T follicular helper cell (primary cell): ENCODE data around the gene ITGB2.
"Not testable (repeated sequence)": the region's sequence is repeated elsewhere in the genome, so short reads cannot be mapped to it uniquely, and the experiment has no call there.

Source experiments
- DNase-seq: peaks from one replicate; pipeline ENCODE4 v3.0.0-alpha.2; 2020; ENCODE audit warnings: low read depth

The ITGB2 gene

DNA sequence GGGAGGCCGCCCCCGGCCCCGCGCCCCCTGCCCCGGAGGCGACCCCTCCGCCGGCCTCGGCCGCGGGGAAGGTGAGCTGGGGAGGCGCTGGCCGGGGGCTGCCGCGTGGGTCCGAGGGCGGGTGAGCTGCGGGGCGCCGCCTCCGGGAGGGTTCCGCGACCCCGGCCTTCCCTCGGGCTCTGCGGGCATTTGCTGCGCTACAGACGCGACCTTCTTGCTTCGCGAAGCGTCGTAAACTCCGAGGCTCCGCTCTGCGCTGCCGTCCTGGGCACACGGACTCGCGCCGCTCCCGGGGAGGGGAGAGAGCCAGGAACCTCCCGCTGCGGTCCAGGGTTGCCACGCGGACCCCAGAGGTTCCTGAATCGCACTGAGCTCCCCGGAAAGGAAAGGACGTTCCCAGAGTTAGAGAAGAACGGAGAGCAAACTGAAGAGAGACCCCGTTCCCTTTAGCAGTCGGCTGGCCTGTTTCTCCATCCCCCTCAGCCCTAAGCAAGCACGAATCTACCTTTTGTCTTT, 19.5 kb upstream of the ITGB2 start:
- DNase-seq: no peak

- DNase-seq: peak; percentile 66
These were observed 18.9 kb upstream of the ITGB2 start, which contains the start of gene SLX9 for GRCh38 chr21:44939532-44940115. TSS of gene SLX9 (plus strand) at chr21:44940029. CDS start at chr21:44940058, 29 bp downstream.

GRCh38 chr21:44938772-44939531, 18.3 kb upstream of the ITGB2 start:
- no peak for DNase-seq

- no peak for DNase-seq
These were observed 14.8 kb upstream of the ITGB2 start for GRCh38 chr21:44935533-44935927.

DNA sequence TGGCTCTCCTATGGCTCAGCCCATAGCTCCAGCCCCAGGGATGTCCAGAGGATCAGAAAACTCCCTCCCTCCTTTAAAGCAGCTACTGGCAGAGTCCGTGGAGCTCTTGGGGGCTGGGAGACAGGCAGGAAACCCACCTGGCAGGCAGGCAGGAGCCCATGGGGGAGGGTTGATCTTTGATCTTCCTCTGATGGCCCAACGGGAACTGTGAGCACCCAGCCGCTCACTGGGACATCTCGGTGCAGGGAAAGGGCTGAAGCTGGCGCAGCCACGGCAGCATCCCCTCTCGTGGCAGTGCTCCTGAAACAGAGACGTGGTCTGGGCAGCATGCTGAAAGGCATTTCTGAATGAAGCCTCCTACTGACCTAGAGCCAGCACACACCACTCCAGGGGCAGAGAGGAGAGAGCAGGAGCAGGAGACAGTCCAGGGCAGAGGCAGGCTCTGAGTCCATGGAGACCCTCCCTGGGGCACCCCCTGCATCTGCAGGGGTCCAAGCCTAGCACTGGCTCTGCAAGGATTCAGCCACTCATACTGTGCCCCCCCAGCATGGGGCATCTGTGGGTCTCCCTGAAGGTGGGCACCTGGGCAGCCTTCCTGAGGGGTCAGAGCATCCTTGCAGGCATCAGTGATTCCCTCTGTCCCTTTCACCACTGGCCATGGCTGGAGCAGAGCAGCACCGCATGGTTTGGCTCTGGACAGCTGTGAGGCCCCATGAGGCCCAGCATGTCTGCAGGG, 14.3 kb upstream of the ITGB2 start:
- DNase-seq: no peak

DNA sequence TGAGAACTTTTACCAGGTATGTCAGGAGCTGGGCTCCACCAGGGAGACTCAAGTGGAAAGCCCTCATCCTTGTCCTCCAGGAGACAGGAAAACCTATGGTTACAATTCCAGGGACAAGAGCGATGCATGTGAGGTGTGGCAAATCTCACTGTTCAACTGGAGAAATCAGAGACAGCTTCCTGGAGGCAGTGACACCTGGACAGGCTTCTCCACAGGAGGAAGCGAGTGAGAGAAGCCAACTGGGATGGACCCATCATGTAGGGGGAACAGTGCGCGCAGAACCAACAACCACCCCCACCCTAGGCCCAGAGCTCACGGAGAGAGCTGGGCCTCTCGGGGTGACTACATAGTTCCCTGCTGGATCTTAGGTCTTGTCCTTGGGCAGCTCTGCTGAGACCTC, 13.6 kb upstream of the ITGB2 start:
- DNase-seq: no peak

DNA sequence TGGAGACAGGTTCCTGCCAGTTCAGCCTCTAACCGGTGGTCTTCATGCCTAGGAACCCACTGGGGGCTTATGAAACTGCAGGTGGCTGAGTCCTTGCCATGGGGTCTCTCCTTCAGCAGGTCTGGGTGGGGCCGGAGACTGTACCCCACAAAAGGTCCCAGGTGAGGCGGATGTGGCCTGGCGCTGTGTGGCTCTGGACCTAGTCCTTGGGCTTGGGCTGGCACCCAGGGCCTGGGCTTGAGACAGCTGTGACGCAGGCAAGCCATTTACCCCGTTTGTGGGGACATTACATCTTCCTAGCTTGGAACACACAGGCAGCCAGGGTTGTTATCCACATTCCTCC, 13.2 kb upstream of the ITGB2 start:
- DNase-seq: no peak

DNA sequence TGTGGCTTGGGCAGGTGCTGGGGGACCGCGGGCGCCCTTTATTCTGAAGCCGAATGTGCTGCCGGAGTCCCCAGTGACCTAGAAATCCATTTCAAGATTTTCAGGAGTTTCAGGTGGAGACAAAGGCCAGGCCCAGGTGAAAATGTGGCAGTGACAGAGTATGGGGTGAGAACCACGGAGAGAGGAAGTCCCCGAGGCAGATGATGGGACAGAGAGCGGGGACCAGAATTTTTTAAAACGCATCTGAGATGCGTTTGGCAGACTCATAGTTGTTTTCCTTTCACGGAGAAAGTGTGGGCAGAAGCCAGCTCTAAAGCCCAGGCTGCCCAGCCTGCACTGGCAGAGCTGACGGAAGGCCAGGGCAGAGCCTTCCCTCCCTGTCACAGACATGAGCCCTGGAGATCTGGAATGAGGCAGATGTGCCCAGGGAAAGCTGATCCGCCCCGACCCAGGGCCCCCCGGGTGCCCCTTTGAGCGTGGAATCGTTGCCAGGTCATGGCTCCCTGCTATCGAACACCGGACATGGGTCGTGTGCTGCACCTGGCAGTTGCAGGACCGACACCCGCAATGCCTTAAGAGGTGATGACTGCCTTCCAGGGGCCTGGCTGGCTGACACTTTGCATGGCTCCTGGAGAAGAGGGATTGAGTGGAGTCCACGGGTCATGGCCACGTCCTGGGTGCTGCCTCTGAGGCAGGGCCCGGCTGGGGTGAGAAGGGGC, 12.7 kb upstream of the ITGB2 start:
- no peak for DNase-seq

DNA sequence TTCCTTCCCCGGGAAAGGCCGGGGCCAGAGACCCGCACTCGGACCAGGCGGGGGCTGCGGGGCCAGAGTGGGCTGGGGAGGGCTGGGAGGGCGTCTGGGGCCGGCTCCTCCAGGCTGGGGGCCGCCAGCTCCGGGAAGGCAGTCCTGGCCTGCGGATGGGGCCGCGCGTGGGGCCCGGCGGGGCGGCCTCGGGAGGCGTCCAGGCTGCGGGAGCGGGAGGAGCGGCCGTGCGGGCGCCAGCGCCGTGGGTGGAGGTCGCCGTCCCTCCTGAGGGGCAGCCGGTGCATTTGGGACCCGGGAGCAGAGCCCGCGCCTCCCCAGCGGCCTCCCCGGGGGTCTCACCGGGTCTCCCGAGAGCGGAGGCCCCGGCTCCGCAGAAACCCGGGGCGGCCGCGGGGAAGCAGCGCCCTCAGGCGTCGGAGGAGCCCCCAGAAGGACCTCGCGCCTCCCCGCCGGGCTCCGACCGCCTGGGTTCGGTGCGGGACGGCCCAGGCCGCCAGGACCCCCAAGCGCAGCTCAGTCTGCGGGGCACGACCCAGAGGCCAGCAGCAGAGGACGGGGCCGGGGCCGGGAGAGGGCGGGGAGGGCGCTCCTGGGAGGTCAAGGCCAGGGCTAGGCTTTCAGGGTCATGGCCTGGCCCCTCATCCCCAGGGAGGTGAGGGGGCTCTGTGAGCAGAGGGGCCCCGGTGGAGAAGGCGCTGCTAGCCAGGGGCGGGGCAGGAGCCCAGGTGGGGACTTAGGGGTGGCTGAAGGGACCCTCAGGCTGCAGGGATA, 11.9 kb upstream of the ITGB2 start:
- peak; percentile 60 for DNase-seq

DNA sequence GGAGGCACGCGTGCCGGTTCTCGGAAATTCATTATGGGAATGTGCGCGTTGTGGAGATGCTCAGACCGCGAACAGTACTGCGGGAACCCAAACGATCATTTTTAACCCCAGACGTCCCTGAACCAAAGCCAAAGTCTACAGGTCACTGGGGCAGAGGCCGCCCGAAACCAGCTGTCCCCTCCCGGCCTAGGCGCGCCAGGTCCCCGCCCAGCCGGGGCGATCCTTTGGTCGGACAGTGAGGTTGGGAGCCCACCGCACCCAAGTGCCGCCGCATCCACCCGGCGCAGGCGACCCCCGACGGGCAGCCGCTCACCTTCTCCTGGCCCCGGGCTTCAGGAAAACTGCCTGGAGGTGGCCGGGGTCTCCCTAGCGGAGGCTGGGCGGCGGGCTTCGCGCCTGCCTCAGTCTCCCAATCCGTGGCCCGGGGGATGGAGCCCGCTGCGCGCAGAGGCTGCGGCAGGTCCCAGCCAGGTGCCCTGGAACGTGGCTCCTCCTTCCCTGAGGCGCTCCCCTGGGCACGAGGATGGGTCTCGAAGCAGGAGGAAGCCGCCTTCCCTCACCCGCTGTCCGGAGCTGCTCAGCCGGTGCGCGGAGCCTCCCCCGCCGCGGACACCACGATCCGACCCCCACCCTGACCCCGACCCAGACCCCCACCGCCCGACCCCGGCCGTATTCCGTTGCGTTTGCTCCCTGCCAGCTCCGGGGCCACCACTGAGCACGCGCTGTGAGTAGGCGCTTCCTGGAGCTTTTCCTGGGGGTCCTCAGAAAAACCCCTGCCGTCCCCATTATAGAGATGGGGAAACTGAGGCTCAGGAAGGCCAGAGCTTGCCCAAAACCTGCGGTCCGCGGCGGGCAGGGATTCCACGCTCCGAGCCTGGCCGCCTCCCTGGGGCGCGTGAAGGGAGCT, 11.1 kb upstream of the ITGB2 start:
- no peak for DNase-seq

DNA sequence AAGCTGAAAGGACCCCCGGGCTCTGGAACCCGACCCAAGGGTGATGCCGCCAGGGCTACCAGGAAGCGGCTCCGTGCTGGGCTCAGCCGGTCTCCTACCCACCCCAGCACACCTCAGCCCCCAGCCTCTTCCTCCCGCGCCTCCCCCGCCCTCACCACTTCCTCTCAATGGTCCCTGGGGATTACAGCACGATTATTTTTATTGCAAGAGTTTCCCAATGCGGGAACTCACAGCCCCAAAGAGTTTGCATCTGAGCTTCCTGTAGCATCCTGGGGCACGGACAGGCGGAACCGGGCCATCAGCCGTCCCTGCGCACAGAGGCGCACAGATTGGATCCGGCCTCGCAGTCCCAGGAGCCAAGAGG, 10.4 kb upstream of the ITGB2 start:
- no peak for DNase-seq

GRCh38 chr21:44930543-44930981, 9.9 kb upstream of the ITGB2 start:
- DNase-seq: peak; percentile 50

DNA sequence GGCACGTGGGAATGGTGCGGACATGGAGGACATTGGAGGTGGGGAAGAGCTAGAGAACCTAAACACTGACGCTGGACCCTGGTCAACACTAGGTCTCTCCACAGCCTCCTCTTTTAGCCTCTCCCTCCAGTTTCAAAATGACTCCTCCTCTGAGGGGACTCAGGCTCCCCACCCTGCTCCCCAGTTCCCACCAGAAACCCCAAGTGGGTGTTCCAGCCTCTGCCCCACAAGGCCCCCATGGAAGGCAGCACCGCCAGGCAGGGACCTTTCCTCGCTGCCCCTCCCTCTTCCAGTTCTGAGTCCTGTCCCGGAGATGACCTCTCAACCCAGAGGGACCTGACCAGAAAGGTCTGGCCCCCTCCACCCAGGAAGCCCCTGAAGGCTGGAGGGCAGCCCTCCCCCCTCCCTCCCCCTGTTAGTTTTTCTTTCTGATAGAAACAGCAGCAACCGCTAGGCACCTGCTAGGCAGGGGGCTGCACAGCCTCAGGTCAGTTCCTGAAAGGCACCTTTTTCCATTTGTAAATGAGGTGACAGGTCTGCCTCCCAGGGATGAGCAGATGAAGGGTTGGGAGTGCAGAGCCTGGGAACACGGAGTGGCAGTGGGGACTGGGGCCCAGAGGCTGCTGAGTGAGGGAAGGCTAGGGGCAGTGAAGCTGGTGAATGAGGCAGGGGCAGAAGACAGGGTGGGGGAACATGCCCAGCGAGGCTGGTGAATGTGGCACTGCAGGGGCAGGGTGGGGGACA, 9.3 kb upstream of the ITGB2 start:
- no peak for DNase-seq

DNA sequence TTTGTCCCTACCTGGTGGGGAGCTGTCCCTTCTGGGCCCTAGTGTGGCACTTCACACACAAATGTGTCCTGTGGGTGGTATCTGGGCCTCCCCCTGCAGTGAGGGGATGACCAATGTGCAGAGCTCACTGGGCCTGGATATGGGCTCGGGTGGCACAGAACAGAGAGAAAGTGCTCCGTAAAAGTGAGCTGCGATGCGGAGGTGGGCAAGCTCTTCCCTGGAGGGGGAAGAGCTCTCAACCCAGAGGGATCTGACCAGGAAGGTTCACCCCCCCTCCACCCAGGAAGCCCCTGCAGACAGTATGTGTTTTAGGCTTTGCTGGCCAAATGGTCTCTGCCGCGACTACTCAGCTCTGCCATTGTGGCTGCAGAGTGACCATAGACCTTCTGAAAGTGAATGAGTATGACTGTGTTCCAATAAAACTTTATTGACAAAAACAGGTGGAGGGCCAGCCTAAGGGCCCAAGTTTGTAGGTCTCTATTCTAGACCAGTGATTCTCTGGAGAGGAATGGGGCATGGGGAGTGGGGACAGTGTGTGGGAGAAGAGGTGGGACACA, 8.6 kb upstream of the ITGB2 start:
- no peak for DNase-seq

GRCh38 chr21:44928500-44929241, 8.0 kb upstream of the ITGB2 start:
- not testable (repeated sequence) for DNase-seq

DNA sequence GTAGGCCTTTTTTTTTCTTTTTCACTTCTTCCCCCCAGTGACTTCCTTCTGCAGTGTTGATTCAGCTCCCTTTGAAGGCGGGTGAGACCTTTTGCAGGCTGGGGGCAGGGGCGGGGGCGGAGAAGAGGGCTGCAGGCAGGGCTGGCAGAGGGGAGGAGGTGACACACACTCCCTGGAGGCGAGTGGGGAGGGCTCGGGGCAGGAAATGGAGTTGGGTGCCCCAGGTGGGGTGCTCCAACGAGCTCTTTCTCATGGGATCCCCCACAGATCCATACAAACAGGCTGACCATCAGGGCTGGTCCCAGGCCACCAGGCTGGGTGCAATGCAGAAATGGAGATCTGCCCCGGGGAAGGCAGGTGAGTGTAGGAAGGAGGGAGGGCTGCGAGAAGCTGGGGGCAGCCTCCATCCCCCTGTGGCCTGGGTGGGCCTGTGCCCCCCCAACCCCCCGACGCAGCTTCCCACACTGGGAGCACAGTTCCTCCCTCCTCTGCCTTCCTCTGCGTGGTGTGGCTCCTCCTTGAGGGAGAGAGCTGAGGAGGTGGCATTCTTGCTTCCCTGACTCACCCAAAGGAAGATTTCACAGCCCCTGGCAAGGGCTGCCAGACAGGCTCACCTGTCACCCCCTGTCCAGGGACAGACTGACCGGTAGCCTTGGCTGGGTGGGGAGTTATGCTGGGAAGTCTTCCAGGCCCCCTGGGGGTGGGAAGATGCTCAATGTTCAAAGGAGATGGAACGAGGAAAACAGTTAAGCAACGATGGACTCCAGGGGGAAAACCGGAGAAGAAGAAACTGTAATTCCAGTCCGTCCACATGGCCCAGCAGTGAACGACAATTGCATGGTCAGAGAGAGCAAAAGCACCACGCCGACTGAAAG, 7.1 kb upstream of the ITGB2 start:
- peak; percentile 83 for DNase-seq

DNA sequence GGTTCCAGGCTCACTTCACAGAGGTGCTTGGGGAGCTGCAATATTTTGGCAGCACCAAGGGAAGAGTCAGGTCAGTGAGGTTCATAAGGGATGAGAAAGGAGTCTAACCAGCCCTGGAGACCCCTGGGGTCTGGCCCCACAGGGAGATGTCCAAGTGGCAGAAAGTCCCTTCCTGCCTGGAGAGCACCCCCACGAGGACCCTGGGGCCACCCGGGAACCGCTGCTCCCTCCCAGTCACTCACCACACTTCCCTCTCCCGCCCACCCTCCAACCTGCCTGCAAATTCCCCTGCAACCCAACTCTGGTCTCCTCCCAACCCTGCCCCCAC, 6.5 kb upstream of the ITGB2 start:
- no peak for DNase-seq
